ENCODE results near the gene SPEM3. TPM values are rescaled to one million over a fixed set of nuclear protein-coding genes. Genes with fewer than 3 reads are reported as not detected.
"Not testable (repeated sequence)": the region's sequence is repeated elsewhere in the genome, so short reads cannot be mapped to it uniquely, and the experiment has no call there.

SPEM3 gene
- polyA plus RNA-seq, 6 donors from 2014 or later: not detected

DNA sequence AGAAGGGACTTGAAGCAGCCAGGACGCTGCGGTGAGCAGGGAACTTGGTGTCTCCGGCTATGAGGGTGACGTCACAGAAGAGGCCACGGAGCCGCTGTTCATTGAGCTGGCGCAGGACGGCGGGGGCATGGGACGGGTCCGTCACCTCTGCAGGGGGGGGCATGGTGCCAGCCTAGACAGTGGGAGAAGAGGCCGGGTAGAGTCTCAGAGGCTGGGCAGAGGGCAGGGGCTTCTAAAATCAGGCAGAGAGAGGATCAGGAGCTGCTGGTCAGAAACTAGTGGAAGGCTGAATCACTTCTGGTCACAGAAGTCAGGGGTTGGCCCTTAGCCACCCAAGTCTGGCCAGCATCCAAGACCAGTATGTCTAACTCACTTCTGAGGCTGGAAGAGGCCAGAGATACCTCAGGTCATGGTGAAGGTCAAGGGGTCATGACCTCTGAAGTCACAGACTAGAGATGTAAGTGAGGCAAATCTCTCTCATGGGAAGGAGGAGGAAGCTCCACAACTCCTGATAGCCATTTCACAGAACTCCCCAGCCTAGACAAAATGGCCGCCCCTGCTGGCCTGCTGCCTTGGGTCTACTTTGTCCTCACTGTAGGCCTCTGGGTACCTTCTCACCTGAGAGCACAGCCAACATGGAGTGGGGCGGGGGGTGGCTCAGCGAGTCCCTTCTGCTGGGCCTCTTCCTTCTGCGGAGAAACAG is 38.1 kb downstream of the SPEM3 start:
- no peak for DNase-seq
- H3K9me3 Mint-ChIP-seq: no peaks in the 10 kb centered on the region
- peak overlapping the region in 2 of 8 donors; percentile 8 to 69 for H3K4me3 Mint-ChIP-seq
- peak overlapping the region in 3 of 6 donors; percentile 78 to 84 (median 81) for H3K27ac Mint-ChIP-seq
- H3K27me3 Mint-ChIP-seq: no peaks in the 10 kb centered on the region
- H3K4me1 Mint-ChIP-seq: peaks cover 21 to 27% (median 22%) of the 10 kb centered on the region in 3 donors
- no peak for ATAC-seq (ENCODE audit: low read depth in 2 of 2)
- peaks cover 0 to 8% of the 10 kb centered on the region in 2 donors for H3K36me3 Mint-ChIP-seq

- Mint-ChIP-seq H3K9me3 (no peaks in the 10 kb centered on the region), H3K4me1 (peaks cover 23 to 33% (median 29%) of the 10 kb centered on the region in 3 donors), H3K27me3 (no peaks in the 10 kb centered on the region), H3K36me3 (peaks cover 0 to 8% of the 10 kb centered on the region in 2 donors), H3K27ac (peak overlapping the region in 1 of 6 donors; percentile 81), H3K4me3 (peak overlapping the region in 2 of 8 donors; percentile 44 to 61)
- DNase-seq: no peak
- ATAC-seq (ENCODE audit: low read depth in 2 of 2): peak; percentile 12 to 18
These were observed 38.8 kb downstream of the SPEM3 start for GRCh38 chr17:7467498-7467897.

- no peak for DNase-seq
- Mint-ChIP-seq H3K27me3 (no peaks in the 10 kb centered on the region), H3K36me3 (peaks cover 0 to 8% of the 10 kb centered on the region in 2 donors), H3K9me3 (no peaks in the 10 kb centered on the region), H3K4me3 (peak overlapping the region in 1 of 8 donors; percentile 25), H3K4me1 (peaks cover 23 to 38% (median 30%) of the 10 kb centered on the region in 3 donors), H3K27ac (peak overlapping the region in 2 of 6 donors; percentile 50 to 84)
- no peak for ATAC-seq (ENCODE audit: low read depth in 2 of 2)
These were observed 39.6 kb downstream of the SPEM3 start for GRCh38 chr17:7468290-7468689.

- DNase-seq (no peak), ATAC-seq (ENCODE audit: low read depth in 2 of 2) (no peak)
- Mint-ChIP-seq H3K4me3 (no peak overlapping the region), H3K36me3 (peaks cover 0 to 8% of the 10 kb centered on the region in 2 donors), H3K27ac (peak overlapping the region in 2 of 6 donors; percentile 50 to 81), H3K4me1 (peaks cover 23 to 38% (median 35%) of the 10 kb centered on the region in 3 donors), H3K9me3 (no peaks in the 10 kb centered on the region), H3K27me3 (no peaks in the 10 kb centered on the region)
These were observed 40.2 kb downstream of the SPEM3 start for GRCh38 chr17:7468804-7469389.

- H3K36me3 Mint-ChIP-seq; H3K27me3 Mint-ChIP-seq; DNase-seq; H3K9me3 Mint-ChIP-seq; ATAC-seq (ENCODE audit: low read depth in 2 of 2); H3K4me3 Mint-ChIP-seq: not testable (repeated sequence)
- Mint-ChIP-seq H3K4me1 (peaks cover 23 to 41% (median 38%) of the 10 kb centered on the region in 3 donors), H3K27ac (peak overlapping the region in 1 of 6 donors; percentile 30)
These were observed 41.2 kb downstream of the SPEM3 start for GRCh38 chr17:7469843-7470242.

- H3K4me3 Mint-ChIP-seq; H3K9me3 Mint-ChIP-seq; DNase-seq; ATAC-seq (ENCODE audit: low read depth in 2 of 2); H3K36me3 Mint-ChIP-seq; H3K27me3 Mint-ChIP-seq: not testable (repeated sequence)
- Mint-ChIP-seq H3K4me1 (peaks cover 23 to 41% (median 41%) of the 10 kb centered on the region in 3 donors), H3K27ac (peak overlapping the region in 1 of 6 donors; percentile 19)
These were observed 41.9 kb downstream of the SPEM3 start for GRCh38 chr17:7470457-7470973.

DNA sequence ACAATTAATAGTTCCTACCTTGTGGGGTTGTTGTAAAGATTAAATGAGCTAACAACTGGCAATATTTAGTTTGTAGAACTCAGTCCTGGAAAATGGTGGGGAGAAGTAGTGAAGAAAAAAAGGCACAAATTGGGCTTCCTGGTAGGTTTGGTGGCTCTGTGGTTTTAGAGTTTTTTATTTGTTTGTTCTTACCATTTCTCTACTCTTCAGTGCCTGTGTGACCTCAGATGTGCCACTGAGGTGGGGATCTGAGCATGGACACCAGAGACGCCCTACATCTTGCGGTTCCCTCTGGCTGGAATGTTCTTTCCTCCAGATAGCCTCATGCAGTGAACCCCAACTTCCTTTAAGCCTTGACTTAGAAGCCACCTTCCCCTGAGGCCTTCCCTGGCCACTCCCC is 43.1 kb downstream of the SPEM3 start:
- no peak for ATAC-seq (ENCODE audit: low read depth in 2 of 2)
- DNase-seq: no peak
- peaks cover 29 to 49% (median 48%) of the 10 kb centered on the region in 3 donors for H3K4me1 Mint-ChIP-seq
- no peaks in the 10 kb centered on the region for H3K36me3 Mint-ChIP-seq
- no peaks in the 10 kb centered on the region for H3K9me3 Mint-ChIP-seq
- peak overlapping the region in 1 of 8 donors; percentile 30 for H3K4me3 Mint-ChIP-seq
- no peaks in the 10 kb centered on the region for H3K27me3 Mint-ChIP-seq
- peak overlapping the region in 2 of 6 donors; percentile 41 to 65 for H3K27ac Mint-ChIP-seq

GRCh38 chr17:7474767-7475166 is 46.1 kb downstream of the SPEM3 start:
- not testable (repeated sequence) for H3K27ac Mint-ChIP-seq; H3K36me3 Mint-ChIP-seq; DNase-seq; H3K9me3 Mint-ChIP-seq; H3K27me3 Mint-ChIP-seq; ATAC-seq (ENCODE audit: low read depth in 2 of 2)
- peaks cover 40 to 53% (median 53%) of the 10 kb centered on the region in 3 donors for H3K4me1 Mint-ChIP-seq
- peak overlapping the region in 1 of 8 donors; percentile 37 for H3K4me3 Mint-ChIP-seq

- ATAC-seq (ENCODE audit: low read depth in 2 of 2): no peak
- H3K4me1 Mint-ChIP-seq: peaks cover 45 to 65% (median 61%) of the 10 kb centered on the region in 3 donors
- H3K9me3 Mint-ChIP-seq: no peaks in the 10 kb centered on the region
- H3K27me3 Mint-ChIP-seq: no peaks in the 10 kb centered on the region
- no peaks in the 10 kb centered on the region for H3K36me3 Mint-ChIP-seq
- peak overlapping the region; percentile 19 to 92 (median 62) for H3K27ac Mint-ChIP-seq
- peak overlapping the region in 3 of 8 donors; percentile 27 to 96 (median 35) for H3K4me3 Mint-ChIP-seq
- DNase-seq: no peak
These were observed 47.2 kb downstream of the SPEM3 start for GRCh38 chr17:7475764-7476422.

DNA sequence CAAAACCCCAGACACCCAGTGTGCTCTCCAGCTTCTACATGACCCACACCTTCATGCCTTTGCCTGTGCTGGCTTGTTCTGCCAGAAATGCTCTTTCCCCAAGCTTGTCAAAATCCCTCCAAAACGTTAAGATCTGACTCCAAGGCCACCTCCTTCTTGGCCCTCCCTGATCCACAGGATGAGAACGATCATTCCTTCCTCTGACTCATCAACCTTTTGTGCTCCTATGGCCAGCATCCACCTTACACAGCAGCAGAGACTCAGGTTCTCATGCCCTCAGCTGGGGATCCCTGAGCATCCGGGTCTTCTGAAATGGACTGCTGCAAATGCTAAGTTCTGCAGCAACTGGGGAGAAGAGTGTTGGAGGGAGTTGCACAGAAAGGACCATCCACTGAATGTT is 47.8 kb downstream of the SPEM3 start:
- H3K4me1 Mint-ChIP-seq: peaks cover 48 to 71% (median 64%) of the 10 kb centered on the region in 3 donors

DNA sequence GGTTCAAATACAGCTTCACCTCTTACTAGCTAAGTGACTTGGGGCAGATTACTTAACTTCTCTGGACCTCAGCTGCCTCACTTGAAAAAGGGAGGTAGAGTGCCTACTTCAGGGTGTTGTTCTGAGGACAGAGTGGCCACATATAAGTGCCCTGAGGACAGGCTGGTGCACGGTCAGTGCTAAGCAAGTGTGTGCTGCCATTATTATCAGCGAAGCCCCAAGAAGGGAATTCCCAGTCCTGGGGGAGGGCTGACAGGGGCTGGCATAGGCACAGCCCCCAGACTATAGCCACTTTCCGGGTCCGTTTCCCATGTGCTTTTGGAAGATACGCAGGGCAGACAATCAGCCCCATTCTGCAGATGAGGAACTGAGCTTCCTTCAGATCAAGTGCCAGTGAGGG is 48.3 kb downstream of the SPEM3 start:
- Mint-ChIP-seq H3K4me1 (peaks cover 48 to 73% (median 64%) of the 10 kb centered on the region in 3 donors), H3K27me3 (no peaks in the 10 kb centered on the region), H3K36me3 (no peaks in the 10 kb centered on the region), H3K27ac (peak overlapping the region in 4 of 6 donors; percentile 28 to 84 (median 68)), H3K9me3 (no peaks in the 10 kb centered on the region), H3K4me3 (peak overlapping the region in 6 of 8 donors; percentile 57 to 97 (median 94))
- ATAC-seq (ENCODE audit: low read depth in 2 of 2): no peak
- DNase-seq: no peak

More for the DNA sequence above, 47.8 kb downstream of the SPEM3 start:
- ATAC-seq (ENCODE audit: low read depth in 2 of 2): no peak
- Mint-ChIP-seq H3K36me3 (no peaks in the 10 kb centered on the region), H3K27me3 (no peaks in the 10 kb centered on the region), H3K9me3 (no peaks in the 10 kb centered on the region), H3K27ac (peak overlapping the region; percentile 22 to 84 (median 56)), H3K4me3 (peak overlapping the region in 4 of 8 donors; percentile 35 to 96 (median 42))
- no peak for DNase-seq

- no peaks in the 10 kb centered on the region for H3K9me3 Mint-ChIP-seq
- H3K4me3 Mint-ChIP-seq: peak overlapping the region; percentile 87 to 97 (median 92)
- no peaks in the 10 kb centered on the region for H3K36me3 Mint-ChIP-seq
- H3K4me1 Mint-ChIP-seq: peaks cover 53 to 74% (median 65%) of the 10 kb centered on the region in 3 donors
- ATAC-seq (ENCODE audit: low read depth in 2 of 2): no peak
- H3K27ac Mint-ChIP-seq: peak overlapping the region; percentile 33 to 100 (median 92)
- no peaks in the 10 kb centered on the region for H3K27me3 Mint-ChIP-seq
- DNase-seq: no peak
These were observed 49.0 kb downstream of the SPEM3 start for GRCh38 chr17:7477392-7478275.

Data from naive B cell (primary cell).